BLaER1 treated with 17β-estradiol and CSF1 and Interleukin-3, amounts not matched to agents 10 nM and 100 nM (cell line): Measurements from ENCODE around the gene PAQR8.

Experiments
- H3K27ac ChIP-seq, 11 experiments: shearing (Covaris generic); formaldehyde crosslinking; 2 replicates each; pipeline ENCODE4 v1.8.1; 2022
- H3K27me3 ChIP-seq, 11 experiments: shearing (Covaris generic); formaldehyde crosslinking; 2 replicates each; pipeline ENCODE4 v1.8.1; 2022
- H3K36me3 ChIP-seq, 11 experiments: shearing (Covaris generic); formaldehyde crosslinking; 2 replicates each; pipeline ENCODE4 v1.8.1; 2022
- H3K4me1 ChIP-seq, 10 experiments: shearing (Covaris generic); formaldehyde crosslinking; 2 replicates each; pipeline ENCODE4 v1.8.1; 2022
- H3K4me2 ChIP-seq, 11 experiments: shearing (Covaris generic); formaldehyde crosslinking; 2 replicates each; pipeline ENCODE4 v1.8.1; 2022
- H3K4me3 ChIP-seq, 10 experiments: shearing (Covaris generic); formaldehyde crosslinking; 2 replicates each; pipeline ENCODE4 v1.8.1; 2022
- H3K9ac ChIP-seq, 11 experiments: shearing (Covaris generic); formaldehyde crosslinking; 2 replicates each; pipeline ENCODE4 v1.8.1; 2022
- H3K9me3 ChIP-seq, 11 experiments: shearing (Covaris generic); formaldehyde crosslinking; replicated peaks in 1 of 11; 2 replicates each; pipeline ENCODE4 v1.8.1; 2022
- H4K20me1 ChIP-seq, 11 experiments: shearing (Covaris generic); formaldehyde crosslinking; 2 replicates each; pipeline ENCODE4 v1.8.1; 2022
- Cebpa-rat ChIP-seq, 11 experiments: shearing (Covaris generic); IDR thresholded peaks; 2 replicates each; pipeline ENCODE4 v1.8.1; 2022

The PAQR8 gene

DNA sequence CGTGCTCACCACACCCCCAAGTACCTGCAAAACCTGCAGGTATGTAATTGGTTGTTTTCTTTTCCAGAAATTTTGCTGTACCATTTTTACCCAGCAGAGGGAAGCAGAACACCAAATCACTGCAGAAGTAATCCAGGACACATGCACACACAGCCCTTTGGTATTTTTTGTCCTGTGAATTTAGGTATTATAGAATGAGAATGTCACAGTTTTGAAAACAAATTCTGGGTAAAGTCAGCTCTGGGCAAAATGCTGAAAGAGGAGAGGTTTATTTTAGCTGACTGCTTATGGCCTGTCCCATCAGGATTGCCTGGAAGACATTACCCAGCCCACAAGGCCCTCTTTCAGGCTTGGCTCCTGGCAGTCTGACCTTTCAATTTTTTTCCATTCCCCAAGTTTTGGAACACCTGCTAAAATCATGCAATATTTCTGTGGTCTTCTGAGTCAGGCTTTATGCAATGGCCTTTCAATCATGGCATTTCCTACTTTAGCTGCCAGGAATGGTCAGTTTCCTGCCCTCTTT lies 54.7 kb downstream of the PAQR8 start:
- Histone ChIP-seq H3K4me2 (peak overlapping the region; percentile 4 to 95 (median 46); a peak in 19 of 22 replicates), H3K4me1 (peaks cover 29 to 58% (median 49%) of the 10 kb centered on the region in 10 experiments)

GRCh38 chr6:52417675-52418111 lies 55.7 kb downstream of the PAQR8 start:
- Histone ChIP-seq H3K4me3 (no peak overlapping the region), H3K27ac (peak overlapping the region in 5 of 11 experiments; percentile 3 to 44 (median 35); a peak in 6 of 22 replicates), H3K9ac (peak overlapping the region in 4 of 11 experiments; percentile 4 to 44 (median 18); a peak in 5 of 22 replicates), H3K4me2 (peak overlapping the region in 10 of 11 experiments; percentile 4 to 95 (median 48); a peak in 11 of 22 replicates), H3K27me3 (no peaks in the 10 kb centered on the region), H3K9me3 (no peaks in the 10 kb centered on the region), H3K4me1 (peaks cover 29 to 62% (median 50%) of the 10 kb centered on the region in 10 experiments), H3K36me3 (no peaks in the 10 kb centered on the region), H4K20me1 (no peaks in the 10 kb centered on the region)
- TF ChIP-seq Cebpa-rat (IDR thresholded peaks at IDR 0.05): no peak

More for the DNA sequence above, 54.7 kb downstream of the PAQR8 start:
- TF ChIP-seq Cebpa-rat (IDR thresholded peaks at IDR 0.05): no peak
- H3K27me3 ChIP-seq: no peaks in the 10 kb centered on the region
- H3K9ac ChIP-seq: peak overlapping the region in 5 of 11 experiments; percentile 0 to 44 (median 24); a peak in 3 of 22 replicates
- H3K9me3 ChIP-seq: no peaks in the 10 kb centered on the region
- H3K36me3 ChIP-seq: no peaks in the 10 kb centered on the region
- H3K27ac ChIP-seq: peak overlapping the region in 4 of 11 experiments; percentile 3 to 44 (median 36); a peak in 3 of 22 replicates
- no peaks in the 10 kb centered on the region for H4K20me1 ChIP-seq
- no peak overlapping the region for H3K4me3 ChIP-seq

GRCh38 chr6:52418606-52419005 lies 56.7 kb downstream of the PAQR8 start:
- Histone ChIP-seq H3K27me3 (no peaks in the 10 kb centered on the region), H3K27ac (peak overlapping the region in 2 of 11 experiments; percentile 10 to 86; a peak in 1 of 22 replicates), H3K9me3 (no peaks in the 10 kb centered on the region), H3K4me2 (peak overlapping the region in 9 of 11 experiments; percentile 47 to 98 (median 94); a peak in 14 of 22 replicates), H4K20me1 (no peaks in the 10 kb centered on the region), H3K4me3 (no peak overlapping the region), H3K4me1 (peaks cover 29 to 62% (median 50%) of the 10 kb centered on the region in 10 experiments), H3K36me3 (no peaks in the 10 kb centered on the region), H3K9ac (peak overlapping the region in 6 of 11 experiments; percentile 16 to 89 (median 66); a peak in 8 of 22 replicates)
- no peak for TF ChIP-seq Cebpa-rat (IDR thresholded peaks at IDR 0.05)

DNA sequence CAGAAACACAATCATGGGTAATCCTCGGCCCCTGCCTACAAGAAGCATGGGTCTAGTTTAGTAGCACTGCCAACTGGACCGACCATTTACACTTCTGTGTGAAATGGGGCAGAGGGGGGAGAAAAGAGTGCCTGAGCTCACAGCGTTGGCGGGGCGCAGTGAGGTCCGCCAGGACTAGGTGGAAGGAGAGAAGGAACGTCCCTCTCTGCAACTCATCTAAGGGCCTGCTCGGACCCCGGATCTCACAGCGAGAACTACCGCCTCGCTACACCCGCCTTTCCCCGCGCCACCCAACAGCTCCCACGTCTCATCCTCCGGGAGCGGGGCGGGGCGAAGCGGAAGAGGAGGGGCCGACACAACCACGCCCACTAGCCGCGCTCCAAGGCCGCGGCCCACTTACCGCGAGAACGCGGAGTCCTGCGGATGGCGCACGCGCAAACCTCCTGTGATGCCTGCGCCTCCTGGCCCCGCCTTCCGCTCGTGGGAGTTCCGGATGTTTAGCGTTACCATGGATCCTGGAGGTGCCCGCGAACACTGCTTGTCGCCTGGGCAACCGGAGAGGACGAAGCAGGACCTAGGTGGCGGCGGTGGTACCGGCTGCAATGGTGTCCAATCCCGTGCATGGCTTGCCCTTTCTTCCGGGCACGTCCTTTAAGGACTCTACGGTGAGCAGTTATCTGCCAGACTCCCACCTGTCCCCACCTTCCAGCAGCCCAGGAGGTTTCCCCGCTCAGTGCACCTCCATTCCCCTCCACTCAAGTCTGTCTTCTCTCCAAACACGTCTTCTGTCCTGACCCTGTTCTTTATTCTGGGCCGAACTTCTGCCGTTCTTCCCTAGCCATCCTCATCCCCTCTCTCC lies 58.1 kb downstream of the PAQR8 start, which contains the start of gene EFHC1:
Gene EFHC1, plus strand, starts transcription at position 534 of the 859 bp plus-strand sequence. Its CDS starts 69 bp downstream, at position 603.
- Histone ChIP-seq H3K9me3 (no peaks in the 10 kb centered on the region), H3K36me3 (peaks cover 0 to 6% (median 0%) of the 10 kb centered on the region in 11 experiments; a peak in 1 of 22 replicates), H3K9ac (peak within 1 kb of the TSS; percentile 77 to 89 (median 83)), H3K4me2 (peak within 1 kb of the TSS; percentile 88 to 98 (median 95)), H4K20me1 (no peaks in the 10 kb centered on the region), H3K4me3 (peak within 1 kb of the TSS; percentile 66 to 87 (median 81)), H3K27me3 (no peaks in the 10 kb centered on the region), H3K27ac (peak within 1 kb of the TSS; percentile 43 to 92 (median 85); a peak in 21 of 22 replicates), H3K4me1 (peaks cover 40 to 75% (median 53%) of the 10 kb centered on the region in 10 experiments)
- TF ChIP-seq Cebpa-rat (IDR thresholded peaks at IDR 0.05): no peak

GRCh38 chr6:52420668-52421358 lies 58.9 kb downstream of the PAQR8 start:
- Histone ChIP-seq H3K9ac (peak overlapping the region; percentile 64 to 89 (median 83)), H3K4me3 (peak overlapping the region; percentile 66 to 87 (median 81)), H4K20me1 (no peaks in the 10 kb centered on the region), H3K4me2 (peak overlapping the region; percentile 88 to 98 (median 95)), H3K9me3 (no peaks in the 10 kb centered on the region), H3K4me1 (peaks cover 41 to 70% (median 52%) of the 10 kb centered on the region in 10 experiments), H3K27ac (peak overlapping the region in 10 of 11 experiments; percentile 27 to 92 (median 84); a peak in 15 of 22 replicates), H3K27me3 (no peaks in the 10 kb centered on the region), H3K36me3 (peaks cover 0 to 6% (median 0%) of the 10 kb centered on the region in 11 experiments; a peak in 1 of 22 replicates)
- no peak for TF ChIP-seq Cebpa-rat (IDR thresholded peaks at IDR 0.05)

DNA sequence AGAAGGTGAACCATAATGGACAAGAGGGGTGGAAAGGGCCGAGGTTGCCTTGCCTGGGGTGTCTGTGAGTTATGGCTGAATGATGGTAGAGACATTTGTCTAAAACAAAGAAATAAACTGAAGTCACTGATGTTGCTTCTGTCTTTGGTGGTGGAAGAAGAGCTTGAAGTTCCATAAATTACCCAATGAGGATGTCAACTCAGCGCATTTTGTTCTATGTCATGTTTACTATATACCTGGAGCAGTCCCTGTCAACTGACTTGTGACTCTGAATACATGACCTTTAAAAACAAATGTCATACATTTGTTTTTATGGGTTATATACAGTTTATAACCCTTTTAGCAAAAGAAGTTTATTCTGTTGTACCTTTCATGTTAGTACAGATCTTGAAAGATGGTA lies 60.2 kb downstream of the PAQR8 start:
- no peak for TF ChIP-seq Cebpa-rat (IDR thresholded peaks at IDR 0.05)
- no peak overlapping the region for H3K27ac ChIP-seq
- no peaks in the 10 kb centered on the region for H3K9me3 ChIP-seq
- peak overlapping the region in 1 of 11 experiments; percentile 95; a peak in 1 of 22 replicates for H3K4me2 ChIP-seq
- peaks cover 0 to 6% (median 0%) of the 10 kb centered on the region in 11 experiments; a peak in 2 of 22 replicates for H3K36me3 ChIP-seq
- no peaks in the 10 kb centered on the region for H3K27me3 ChIP-seq
- H3K9ac ChIP-seq: no peak overlapping the region
- no peak overlapping the region for H3K4me3 ChIP-seq
- no peaks in the 10 kb centered on the region for H4K20me1 ChIP-seq
- H3K4me1 ChIP-seq: peaks cover 34 to 57% (median 43%) of the 10 kb centered on the region in 10 experiments

GRCh38 chr6:52423448-52423847 lies 61.5 kb downstream of the PAQR8 start:
- H3K4me1 ChIP-seq: peaks cover 25 to 45% (median 36%) of the 10 kb centered on the region in 10 experiments
- H3K27ac ChIP-seq: no peak overlapping the region
- H3K36me3 ChIP-seq: peaks cover 0 to 7% (median 0%) of the 10 kb centered on the region in 11 experiments; a peak in 3 of 22 replicates
- no peak overlapping the region for H3K9ac ChIP-seq
- H3K4me2 ChIP-seq: no peak overlapping the region
- no peaks in the 10 kb centered on the region for H4K20me1 ChIP-seq
- H3K27me3 ChIP-seq: no peaks in the 10 kb centered on the region
- no peak for TF ChIP-seq Cebpa-rat (IDR thresholded peaks at IDR 0.05)
- H3K9me3 ChIP-seq: peaks cover 0 to 1% (median 0%) of the 10 kb centered on the region in 11 experiments; a peak in 1 of 22 replicates
- H3K4me3 ChIP-seq: no peak overlapping the region

GRCh38 chr6:52423971-52424381 lies 62.0 kb downstream of the PAQR8 start:
- peaks cover 0 to 7% (median 0%) of the 10 kb centered on the region in 11 experiments; a peak in 5 of 22 replicates for H3K9me3 ChIP-seq
- peaks cover 0 to 11% (median 0%) of the 10 kb centered on the region in 11 experiments; a peak in 3 of 22 replicates for H3K36me3 ChIP-seq
- no peak overlapping the region for H3K9ac ChIP-seq
- H3K27me3 ChIP-seq: no peaks in the 10 kb centered on the region
- no peak for TF ChIP-seq Cebpa-rat (IDR thresholded peaks at IDR 0.05)
- peak overlapping the region in 5 of 11 experiments; percentile 4 to 24 (median 13); a peak in 3 of 22 replicates for H3K4me2 ChIP-seq
- H3K4me3 ChIP-seq: no peak overlapping the region
- H4K20me1 ChIP-seq: no peaks in the 10 kb centered on the region
- H3K4me1 ChIP-seq: peaks cover 21 to 40% (median 31%) of the 10 kb centered on the region in 10 experiments
- H3K27ac ChIP-seq: no peak overlapping the region
